Lower leg skin (tissue), 4 donors: Measurements from ENCODE around the gene FAM174C. TPM values are rescaled to one million over a fixed set of nuclear protein-coding genes. Genes with fewer than 3 reads are reported as not detected.

Source experiments
- DNase-seq, 2 donors: peaks; one replicate each; pipeline ENCODE4 v3.0.0-alpha.2; 2019; ENCODE audit warnings: low spot score in 2 of 2
- H3K4me3 ChIP-seq: fragments of 200-600 bp; sonication (generic); 2 replicates; pipeline ENCODE4 v1.5.1; 2017; ENCODE audit warnings: mild to moderate bottlenecking, low read depth; ENCODE audit not compliant: poor library complexity, severe bottlenecking
- CTCF ChIP-seq, 3 donors: fragments of 450-650 bp; IDR thresholded peaks; one replicate each; pipeline ENCODE4 v1.5.1; 2016; ENCODE audit warnings: antibody characterized with exemption in 3 of 3, mild to moderate bottlenecking in 3 of 3, moderate library complexity in 2 of 3
- POLR2A ChIP-seq, 2 donors: fragments of 450-650 bp; IDR thresholded peaks; one replicate each; pipeline ENCODE4 v1.6.1; 2016 to 2017; ENCODE audit warnings: antibody characterized with exemption in 2 of 2, mild to moderate bottlenecking in 1 of 2, moderate library complexity in 1 of 2
- WGBS, 2 donors: methylation state at CpG; one replicate each; pipeline ENCODE4 v1.1.5; 2018; 5-methylcytosine and 5-hydroxymethylcytosine counted together
- intact Hi-C: fragments of 100-400 bp; cut with DNase I; formaldehyde crosslinking; loops from one replicate; pipeline ENCODE4 v1.15.0; 2023; ENCODE audit warnings: low total_unique reads
- total RNA-seq, 4 donors: library from RNA; depleted of rRNA; stranded (reverse); fragments of >200 nt; gene quantifications; one replicate each; pipeline ENCODE4 v1.1.0, GENCODE V29; 2016

Gene FAM174C
- total RNA-seq, 4 donors from 2014 or later = 66.3 to 74.1 (median 68.8) TPM

DNA sequence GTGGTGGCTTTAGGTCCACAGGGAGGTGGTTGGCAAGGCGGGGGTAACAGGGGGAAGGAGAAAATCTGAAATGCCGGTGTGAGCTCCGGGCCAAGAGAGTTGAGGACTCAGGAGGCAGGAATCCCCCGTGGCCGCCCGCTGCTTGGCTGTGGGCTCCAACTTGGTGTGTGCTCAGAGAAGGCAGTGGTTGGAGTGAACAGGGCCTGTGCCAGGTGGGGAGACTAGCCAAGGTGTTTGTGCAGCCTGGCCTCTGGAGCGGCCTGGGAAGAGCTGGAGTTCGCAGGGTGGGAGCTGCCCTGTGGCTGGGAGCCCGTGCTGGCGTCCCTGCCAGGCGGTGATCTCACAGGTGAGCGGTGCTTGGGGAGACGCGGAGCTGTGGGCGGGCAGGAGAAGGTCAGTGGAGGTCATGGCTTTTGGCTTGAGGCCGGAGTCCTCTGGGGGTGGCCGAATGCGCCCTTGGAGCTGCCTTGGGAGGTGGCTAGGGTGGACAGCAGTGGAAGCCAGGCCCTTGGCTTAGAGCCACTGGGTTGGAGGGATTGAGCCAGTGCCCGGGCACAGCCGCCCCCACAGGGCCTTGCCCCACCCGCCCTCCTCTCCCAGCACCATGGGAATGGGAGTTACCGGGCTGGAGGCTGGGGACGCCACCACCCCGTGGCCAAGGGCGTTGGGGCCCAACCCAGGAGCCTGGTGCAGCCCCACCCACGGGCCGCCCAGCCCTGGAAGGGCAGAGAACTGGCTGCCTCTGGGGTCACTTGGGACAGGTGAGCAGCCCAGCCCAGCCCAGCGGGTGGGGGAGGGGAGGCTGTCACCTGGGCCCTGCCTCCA, 13.3 kb upstream of the FAM174C start:
- intact Hi-C loops = no loop called here
- no peak for TF ChIP-seq CTCF (IDR thresholded peaks at IDR 0.05)
- TF ChIP-seq POLR2A (IDR thresholded peaks at IDR 0.05) = no peak
- no peak overlapping the region for H3K4me3 ChIP-seq
- DNase-seq = peak in 1 of 2 donors; percentile 95
- WGBS, 2 donors = 8 to 9% methylated on average over 23 to 25 of the region's 28 CpGs

- DNase-seq = no peak
- intact Hi-C loops = no loop called here
Measured at GRCh38 chr19:1262623-1263123, 12.7 kb upstream of the FAM174C start.

GRCh38 chr19:1263188-1263587, 12.1 kb upstream of the FAM174C start:
- TF ChIP-seq CTCF (IDR thresholded peaks at IDR 0.05) (no peak), POLR2A (IDR thresholded peaks at IDR 0.05) (no peak)
- 37 to 56% methylated on average over 5 of the region's 5 CpGs for WGBS, 2 donors

More at GRCh38 chr19:1262623-1263123, 12.7 kb upstream of the FAM174C start:
- TF ChIP-seq POLR2A (IDR thresholded peaks at IDR 0.05) (no peak), CTCF (IDR thresholded peaks at IDR 0.05) (no peak)
- no peak overlapping the region for H3K4me3 ChIP-seq
- 38 to 55% methylated on average over 20 to 21 of the region's 21 CpGs for WGBS, 2 donors

GRCh38 chr19:1264801-1265614, 10.3 kb upstream of the FAM174C start:
- TF ChIP-seq CTCF (IDR thresholded peaks at IDR 0.05) = peak in 1 of 3 donors; percentile 34
- no peak for TF ChIP-seq POLR2A (IDR thresholded peaks at IDR 0.05)
- intact Hi-C loops = loop anchor here (5.0 kb wide), 1 partner anchor 163 kb away; the partner anchor contains the start of gene GPX4
- 56 to 61% methylated on average over 13 to 26 of the region's 26 CpGs for WGBS, 2 donors
- H3K4me3 ChIP-seq = no peak overlapping the region
- DNase-seq = peak in 1 of 2 donors; percentile 96

More at GRCh38 chr19:1263188-1263587, 12.1 kb upstream of the FAM174C start:
- intact Hi-C loops = no loop called here
- DNase-seq = no peak
- no peak overlapping the region for H3K4me3 ChIP-seq

GRCh38 chr19:1265615-1266128, 9.7 kb upstream of the FAM174C start:
- no peak overlapping the region for H3K4me3 ChIP-seq
- 3 to 16% methylated on average over 10 to 19 of the region's 28 CpGs for WGBS, 2 donors
- no peak for TF ChIP-seq CTCF (IDR thresholded peaks at IDR 0.05)
- DNase-seq = peak in 1 of 2 donors; percentile 97
- intact Hi-C loops = loop anchor here (2.0 to 5.0 kb wide), 2 partner anchors 21 to 163 kb away; partner anchors contain the start of gene GPX4
